HepG2 (cell line): Measurements from ENCODE around the gene TBC1D21. TPM values are rescaled to one million over a fixed set of nuclear protein-coding genes. Genes with fewer than 3 reads are reported as not detected.

ENCODE experiments used
- ATAC-seq: fragments of 200-7000 bp; cut with Tn5 transposase; 3 replicates; pipeline ENCODE4 v1.9.1; 2020; ENCODE audit warnings: mild to moderate bottlenecking, moderate library complexity
- BruUV-seq: library from RNA; stranded (reverse); fragments of 400-500 nt; replicated peaks from 2 replicates; lab custom pipeline; 2021; lab: Mats Ljungman, UMichigan
- CTCF ChIA-PET: fragments of 300-600 bp; formaldehyde crosslinking; extraction: SDS; loops from one replicate; lab custom pipeline; 2021; ENCODE audit warnings: low total read pairs, inconsistent platforms, low intra/inter-chr PET ratio; lab: Yijun Ruan, JAX
- POLR2A ChIA-PET: fragments of 350-600 bp; sonication (Branson Sonifier 250); formaldehyde crosslinking; loops from one replicate; lab custom pipeline; 2020; ENCODE audit warnings: antibody characterized with exemption, inconsistent platforms; lab: Yijun Ruan, JAX
- DNase-seq: peaks from one replicate; pipeline ENCODE4 v3.0.0-alpha.2; 2015; ENCODE audit warnings: low spot score
- FAIRE-seq: peaks from 3 replicates; lab custom pipeline; 2011; peaks lifted over from hg19 to GRCh38; lab: Jason Lieb, UNC
- H2AFZ ChIP-seq: one replicate; pipeline ENCODE4 v1.6.1; 2011; ENCODE audit warnings: low read length, inconsistent platforms
- H3K27ac ChIP-seq: fragments of 300-600 bp; 3 replicates; pipeline ENCODE4 v1.8.0; 2011; ENCODE audit warnings: mixed run types, mild to moderate bottlenecking, mixed read lengths, low read length, inconsistent platforms; ENCODE audit not compliant: insufficient read depth; ENCODE audit errors: extremely low read length
- H3K27me3 ChIP-seq, 2 experiments: fragments of 200-600 bp in 1 of 2; 2 replicates in 1 of 2; 3 replicates in 1 of 2; pipeline versions ENCODE4 v1.6.0 to v1.8.0; 2011; ENCODE audit warnings: low read length in 2 of 2, mild to moderate bottlenecking in 2 of 2, moderate library complexity in 2 of 2, inconsistent platforms in 1 of 2; ENCODE audit not compliant: insufficient read depth in 2 of 2, control insufficient read depth in 1 of 2
- H3K36me3 ChIP-seq, 2 experiments: fragments of 200-600 bp in 1 of 2; replicated peaks in 1 of 2; 2 replicates in 1 of 2; 3 replicates in 1 of 2; pipeline versions ENCODE4 v1.5.1 to v1.8.0; 2011; ENCODE audit warnings: low read length in 2 of 2, inconsistent platforms in 1 of 2; ENCODE audit not compliant: insufficient read depth in 2 of 2, control insufficient read depth in 1 of 2
- H3K4me1 ChIP-seq: 2 replicates; pipeline ENCODE4 v1.5.1; 2012; ENCODE audit warnings: low read length, inconsistent platforms; ENCODE audit not compliant: insufficient read depth
- H3K4me2 ChIP-seq: 2 replicates; pipeline ENCODE4 v1.6.0; 2011; ENCODE audit warnings: low read depth, low read length, inconsistent platforms
- H3K4me3 ChIP-seq, 3 experiments: fragments of 200-600 bp in 1 of 3; sonication (generic), shearing (Covaris generic) in 1 of 3; replicated peaks in 1 of 3; 2 replicates each; pipeline ENCODE4 v1.5.1; 2011 to 2016; ENCODE audit warnings: low read length in 3 of 3, inconsistent platforms in 2 of 3, low read depth in 2 of 3, mild to moderate bottlenecking in 2 of 3, control low read depth in 1 of 3, mixed read lengths in 1 of 3; ENCODE audit not compliant: insufficient read depth in 1 of 3
- H3K79me2 ChIP-seq: one replicate; pipeline ENCODE4 v1.6.1; 2011; ENCODE audit warnings: low read length, inconsistent platforms; ENCODE audit not compliant: insufficient read depth
- H3K9ac ChIP-seq: 2 replicates; pipeline ENCODE4 v1.6.0; 2011; ENCODE audit warnings: mild to moderate bottlenecking, low read depth, low read length, inconsistent platforms; ENCODE audit not compliant: insufficient read depth
- H3K9me3 ChIP-seq: 2 replicates; pipeline ENCODE4 v1.5.1; 2012; ENCODE audit warnings: mild to moderate bottlenecking, low read length
- H4K20me1 ChIP-seq: 2 replicates; pipeline ENCODE4 v1.6.0; 2011; ENCODE audit warnings: inconsistent platforms, mild to moderate bottlenecking, low read length, moderate library complexity; ENCODE audit not compliant: insufficient read depth
- ZNF329 ChIP-seq: sonication (generic); formaldehyde crosslinking; IDR thresholded peaks from 2 replicates; pipeline ENCODE4 v1.9.0; 2021; ENCODE audit warnings: low read depth, mild to moderate bottlenecking, missing genetic modification reagents
- ZNF530 ChIP-seq: sonication (generic); formaldehyde crosslinking; IDR thresholded peaks from 2 replicates; pipeline ENCODE4 v1.5.0; 2020; ENCODE audit warnings: low read depth, mild to moderate bottlenecking, missing genetic modification reagents
- ZNF543 ChIP-seq: sonication (generic); formaldehyde crosslinking; IDR thresholded peaks from 2 replicates; pipeline ENCODE4 v1.4.0; 2020; ENCODE audit warnings: mild to moderate bottlenecking, missing genetic modification reagents
- ZNF546 ChIP-seq: sonication (generic); formaldehyde crosslinking; conservative IDR thresholded peaks from 2 replicates; pipeline ENCODE4 v1.8.1; 2023; ENCODE audit warnings: mild to moderate bottlenecking, missing genetic modification reagents
- ZNF605 ChIP-seq: sonication (generic); formaldehyde crosslinking; IDR thresholded peaks from 2 replicates; pipeline ENCODE4 v1.8.0; 2022; ENCODE audit warnings: mild to moderate bottlenecking, missing genetic modification reagents
- ZNF713 ChIP-seq: sonication (generic); formaldehyde crosslinking; IDR thresholded peaks from 2 replicates; pipeline ENCODE4 v1.4.0; 2020; ENCODE audit warnings: mild to moderate bottlenecking, missing genetic modification reagents
- ZSCAN20 ChIP-seq: sonication (generic); formaldehyde crosslinking; IDR thresholded peaks from 2 replicates; pipeline ENCODE4 v1.4.0; 2020; ENCODE audit warnings: missing genetic modification reagents, mild to moderate bottlenecking, borderline replicate concordance
- WGBS: methylation state at CpG from one replicate; pipeline ENCODE4 v1.1.6; 2017; ENCODE audit warnings: low lambda C conversion rate; 5-methylcytosine and 5-hydroxymethylcytosine counted together
- in situ Hi-C: cut with HindIII; loops from 2 replicates; pipeline ENCODE4 v1.10.0; 2017; ENCODE audit warnings: low pct_unique_long_range_greater_than_20kb; ENCODE audit not compliant: extremely low pct_ligation_motif_present
- intact Hi-C: fragments of 100-400 bp; cut with micrococcal nuclease; formaldehyde crosslinking; loops from one replicate; pipeline ENCODE4 v1.10.0; 2022; ENCODE audit not compliant: unreplicated experiment
- polyA plus RNA-seq, 8 experiments: library from polyadenylated mRNA; depleted of rRNA in 3 of 8; stranded (reverse) in 7 of 8; unstranded in 1 of 8; fragments of >200 nt; fragmentation: Illumina TruSeq in 4 of 8; extraction: Trizol in 4 of 8; gene quantifications; 2 replicates each; pipeline versions ENCODE4 v1.2.1 to v1.2.3, GENCODE V29; 2011 to 2016; ENCODE audit warnings: low read depth in 4 of 8, missing spikeins in 1 of 8, mixed read lengths in 1 of 8; ENCODE audit not compliant: insufficient read depth in 1 of 8
- total RNA-seq, 5 experiments: library from RNA; depleted of rRNA; stranded (reverse); fragments of >200 nt; fragmentation: Illumina TruSeq; extraction: Trizol; gene quantifications; 2 replicates each; pipeline ENCODE4 v1.2.3, GENCODE V29; 2016; ENCODE audit warnings: low read depth in 1 of 5
- TF ChIP-seq, protein P1 (sequence below): sonication (generic); formaldehyde crosslinking; IDR thresholded peaks from 2 replicates; pipeline ENCODE4 v1.5.0; 2020; ENCODE audit warnings: mild to moderate bottlenecking, low read depth, missing genetic modification reagents, borderline replicate concordance

Gene TBC1D21
- total and polyA plus RNA-seq, 2 of the 13 experiments (the other 11 are each of a cell fraction or from before 2014, with no cell fraction given), result not detected

- no peak for TF ChIP-seq ZNF329 (CRISPR knock-in tag)
- TF ChIP-seq ZNF605, result no peak
- no peak for TF ChIP-seq ZNF530
Measured at GRCh38 chr15:73884159-73884558, 10.8 kb downstream of the TBC1D21 start (continued).

DNA sequence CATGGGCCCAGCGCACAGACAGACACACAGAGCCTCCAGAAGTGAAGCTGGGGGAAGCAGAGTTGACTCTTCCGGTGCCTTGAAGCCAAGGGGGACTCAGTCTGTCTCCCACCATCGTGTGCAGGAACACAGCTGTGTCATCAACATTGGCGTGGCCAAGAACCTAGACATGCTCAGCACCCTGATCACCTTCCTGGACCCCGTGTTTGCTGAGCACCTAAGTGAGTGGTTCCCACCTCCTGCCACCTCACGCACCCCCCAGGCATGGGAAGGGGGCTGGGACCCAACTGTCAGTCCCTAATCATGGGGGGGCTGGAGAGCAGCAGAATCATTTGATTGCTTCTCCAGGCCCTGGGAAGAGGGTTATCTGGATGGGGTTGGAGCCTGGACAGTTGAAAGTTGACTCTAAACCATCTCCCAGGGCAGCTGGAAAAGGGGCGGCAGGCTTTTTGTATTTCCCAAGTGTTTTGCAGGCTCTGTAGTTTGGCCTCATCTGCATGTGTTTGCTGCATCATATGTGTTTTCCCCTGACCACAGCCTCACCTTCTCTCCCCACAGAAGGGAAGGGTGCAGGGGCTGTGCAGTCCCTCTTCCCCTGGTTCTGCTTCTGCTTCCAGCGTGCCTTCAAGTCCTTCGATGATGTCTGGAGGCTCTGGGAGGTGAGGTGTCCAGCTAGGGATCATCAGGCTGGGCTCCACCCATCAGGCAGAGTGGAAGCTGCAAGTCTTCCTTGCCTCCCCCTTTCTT is 12.8 kb downstream of the TBC1D21 start:
- Histone ChIP-seq H3K4me1 (no peaks in the 10 kb centered on the region), H3K27me3 (peaks cover 0 to 1% of the 10 kb centered on the region in 2 experiments; a peak in 1 of 5 replicates), H3K4me3 (no peak overlapping the region), H4K20me1 (no peaks in the 10 kb centered on the region), H3K9ac (no peak overlapping the region)
- in situ Hi-C loops, result no loop called here
- DNase-seq, result no peak
- no peak for TF ChIP-seq ZNF713 (CRISPR knock-in tag)
- TF ChIP-seq ZNF546 (CRISPR knock-in tag), result no peak
- TF ChIP-seq, protein P1, sequence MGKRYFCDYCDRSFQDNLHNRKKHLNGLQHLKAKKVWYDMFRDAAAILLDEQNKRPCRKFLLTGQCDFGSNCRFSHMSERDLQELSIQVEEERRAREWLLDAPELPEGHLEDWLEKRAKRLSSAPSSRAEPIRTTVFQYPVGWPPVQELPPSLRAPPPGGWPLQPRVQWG (CRISPR knock-in tag), result no peak
- no peak for TF ChIP-seq ZSCAN20 (CRISPR knock-in tag)
- TF ChIP-seq ZNF543 (CRISPR knock-in tag), result no peak
- TF ChIP-seq, all 625 proteins: peak for 0
- H3K4me2 ChIP-seq, result no peak overlapping the region
- no peak overlapping the region for H2AFZ ChIP-seq
- ChIA-PET CTCF (no interaction called here), POLR2A (no interaction called here)
- FAIRE-seq, result no peak
- intact Hi-C loops, result no loop called here
- no peak for ATAC-seq
- H3K79me2 ChIP-seq, result no peaks in the 10 kb centered on the region
- no peaks in the 10 kb centered on the region for H3K9me3 ChIP-seq
- no peak overlapping the region for H3K27ac ChIP-seq
- WGBS, result 23% methylated on average over 6 of the region's 9 CpGs
- BruUV-seq, result no TSS peak
- H3K36me3 ChIP-seq, result no peaks in the 10 kb centered on the region
